H1 (cell line): ENCODE measurements around the gene PRXL2B. TPM values are rescaled to one million over a fixed set of nuclear protein-coding genes. Genes with fewer than 3 reads are reported as not detected.

Experiments
- CHD7 ChIP-seq: fragments of 300-600 bp; sonication (generic); IDR thresholded peaks from 2 replicates; pipeline ENCODE4 v1.7.1; 2012; ENCODE audit warnings: low read length, moderate library complexity, mild to moderate bottlenecking, inconsistent platforms; ENCODE audit not compliant: insufficient replicate concordance
- EP300 ChIP-seq, 2 experiments: IDR thresholded peaks; 1 replicate in 1 of 2; 2 replicates in 1 of 2; pipeline ENCODE4 v1.6.1; 2011 to 2012; ENCODE audit warnings: low read depth in 2 of 2, low read length in 2 of 2, mild to moderate bottlenecking in 2 of 2, borderline replicate concordance in 1 of 2, inconsistent platforms in 1 of 2, moderate library complexity in 1 of 2
- HDAC2 ChIP-seq, 2 experiments: fragments of 300-600 bp in 1 of 2; sonication (generic) in 1 of 2; IDR thresholded peaks; 2 replicates each; pipeline ENCODE4 v1.6.1; 2011 to 2012; ENCODE audit warnings: low read depth in 2 of 2, low read length in 2 of 2, mild to moderate bottlenecking in 2 of 2, moderate library complexity in 2 of 2, borderline replicate concordance in 1 of 2, inconsistent platforms in 1 of 2
- HDAC6 ChIP-seq: IDR thresholded peaks from one replicate; pipeline ENCODE4 v1.7.1; 2012; ENCODE audit warnings: low read depth, mild to moderate bottlenecking, inconsistent platforms, low read length, moderate library complexity
- KDM4A ChIP-seq: IDR thresholded peaks from one replicate; pipeline ENCODE4 v1.7.1; 2012; ENCODE audit warnings: low read depth, mild to moderate bottlenecking, moderate library complexity, low read length, inconsistent platforms; ENCODE audit not compliant: severe bottlenecking
- POLR2A ChIP-seq, 2 experiments: IDR thresholded peaks; 1 replicate in 1 of 2; 2 replicates in 1 of 2; pipeline ENCODE4 v1.6.1; 2011; ENCODE audit warnings: low read depth in 2 of 2, low read length in 2 of 2, mild to moderate bottlenecking in 2 of 2; ENCODE audit errors: control extremely low read depth in 1 of 2
- RAD21 ChIP-seq, 2 experiments: IDR thresholded peaks in 1 of 2; conservative IDR thresholded peaks in 1 of 2; 2 replicates each; pipeline ENCODE4 v1.6.1; 2011; ENCODE audit warnings: low read depth in 2 of 2, low read length in 2 of 2, improper control_type of control experiment in 1 of 2, inconsistent platforms in 1 of 2, mild to moderate bottlenecking in 1 of 2, moderate library complexity in 1 of 2
- TAF1 ChIP-seq: IDR thresholded peaks from 2 replicates; pipeline ENCODE4 v1.6.1; 2011; ENCODE audit warnings: mild to moderate bottlenecking, low read depth, low read length
- TBP ChIP-seq: IDR thresholded peaks from 2 replicates; pipeline ENCODE4 v1.6.1; 2011; ENCODE audit warnings: low read depth, low read length, improper control_type of control experiment
- polyA plus RNA-seq, 7 experiments: library from polyadenylated mRNA; depleted of rRNA in 3 of 7; stranded (reverse) in 5 of 7; unstranded in 2 of 7; fragments of >200 nt in 5 of 7; fragments of 200-250 nt in 2 of 7; gene quantifications; 1 replicate in 5 of 7; 2 replicates in 1 of 7; 4 replicates in 1 of 7; pipeline versions ENCODE4 v1.2.1 to v1.2.3, GENCODE V29; 2011 to 2013; ENCODE audit warnings: missing spikeins in 2 of 7, mixed read lengths in 2 of 7
- total RNA-seq: library from RNA; stranded (reverse); fragmentation: NEBNext Ultra II Directional; extraction: Animal tissue kit (Norgen Biotek cat#: 25700); gene quantifications from 2 replicates; pipeline ENCODE4 v1.2.1, GENCODE V29; 2021

The PRXL2B gene
- total and polyA plus RNA-seq, 2 of the 8 experiments (the other 6 are each of a cell fraction or from before 2014, with no cell fraction given): 35.3 to 46.0 TPM

DNA sequence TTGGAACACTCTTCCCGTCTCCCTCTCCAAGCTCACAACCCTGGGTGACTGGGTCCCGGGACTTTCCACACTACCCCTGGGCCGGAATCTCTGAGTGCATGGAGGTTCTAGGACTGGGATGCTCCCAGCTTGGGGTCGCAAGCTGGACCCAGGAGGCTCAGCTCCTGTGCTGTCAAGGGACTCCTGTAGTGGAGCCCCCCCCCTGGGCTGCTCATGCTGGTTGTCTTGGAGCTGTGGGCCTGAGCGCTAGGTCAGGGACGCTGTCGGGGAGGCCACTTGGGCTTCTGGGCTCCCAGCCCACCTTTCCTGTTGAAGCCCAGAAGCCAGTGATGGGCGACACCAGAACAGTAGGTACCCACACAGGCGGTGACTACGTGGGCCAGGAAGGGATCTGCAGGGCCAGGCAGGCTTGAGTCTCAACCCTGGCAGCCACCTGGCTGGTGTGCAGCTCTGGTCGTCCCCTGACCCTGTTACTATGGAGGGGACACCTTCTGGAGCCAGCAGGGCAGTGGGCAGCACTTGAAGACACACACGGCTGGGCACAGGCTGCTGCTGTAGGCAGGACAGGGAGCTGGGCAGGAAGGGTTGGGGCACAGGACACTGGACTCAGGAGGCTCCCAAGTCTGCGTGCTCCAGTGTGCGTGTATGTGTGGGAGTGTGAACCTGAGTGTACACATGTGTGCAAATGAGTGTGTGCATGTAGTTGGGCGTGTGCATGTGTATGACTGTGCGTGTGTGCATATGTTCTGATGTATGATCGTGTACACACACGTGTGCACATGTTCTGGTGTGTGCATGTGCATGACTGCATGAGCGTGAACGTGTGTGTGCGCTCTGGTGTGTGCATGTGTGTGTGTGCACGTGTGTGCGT, 43.3 kb downstream of the PRXL2B start (continued):
- TF ChIP-seq CHD7: no peak
- no peak for TF ChIP-seq HDAC2 (IDR thresholded peaks at IDR 0.05; ENCODE audit: borderline replicate concordance in 1 of 2, low read depth in 2 of 2, low read length in 2 of 2)
- no peak for TF ChIP-seq POLR2A (IDR thresholded peaks at IDR 0.05; ENCODE audit: control extremely low read depth in 1 of 2, low read depth in 2 of 2, low read length in 2 of 2)
- no peak for TF ChIP-seq TAF1
- TF ChIP-seq EP300 (IDR thresholded peaks at IDR 0.05; ENCODE audit: borderline replicate concordance in 1 of 2, low read depth in 2 of 2, low read length in 2 of 2): no peak
- no peak for TF ChIP-seq RAD21 (IDR thresholded peaks at IDR 0.05 in 1 of 2, conservative IDR thresholded peaks at IDR 0.05 in 1 of 2; ENCODE audit: low read depth in 2 of 2, low read length in 2 of 2)
- no peak for TF ChIP-seq KDM4A
- no peak for TF ChIP-seq TBP
- TF ChIP-seq HDAC6: no peak
